Measurements from ENCODE around the gene POU3F1.

The POU3F1 gene

DNA sequence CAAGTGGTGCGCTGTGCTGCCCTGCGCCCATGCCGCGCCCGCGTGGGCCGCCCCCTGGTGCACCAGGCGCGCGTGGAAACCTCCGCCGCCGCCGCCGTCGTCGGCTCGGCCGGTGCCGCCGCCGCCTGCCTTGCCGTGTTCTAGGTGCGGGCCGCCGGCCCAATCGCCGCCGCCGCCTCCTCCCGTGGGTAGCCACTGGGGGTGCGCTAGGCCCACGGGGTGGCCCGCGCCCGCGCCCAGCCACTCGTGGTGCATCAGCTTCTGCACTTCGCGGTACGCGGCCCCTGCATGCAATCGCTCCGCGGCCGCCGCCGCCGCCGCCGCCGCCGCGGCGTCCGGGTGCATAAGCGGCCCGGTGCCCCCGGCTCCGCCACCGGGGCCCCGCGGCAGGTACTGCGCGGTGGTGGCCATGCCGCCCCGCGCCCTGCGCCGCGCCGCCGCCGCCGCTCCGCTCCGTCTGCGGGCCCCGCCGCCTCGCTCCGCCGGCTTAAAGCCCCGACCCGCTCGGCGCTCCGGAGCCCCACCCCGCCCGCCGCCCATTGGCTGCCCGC, at the start of gene POU3F1:
Gene POU3F1 (minus strand): TSS at position 461 of the 551 bp plus-strand sequence. CDS start 50 bp downstream, at position 411.
- no peak for DNase-seq (ENCODE audit: low read depth)

DNA sequence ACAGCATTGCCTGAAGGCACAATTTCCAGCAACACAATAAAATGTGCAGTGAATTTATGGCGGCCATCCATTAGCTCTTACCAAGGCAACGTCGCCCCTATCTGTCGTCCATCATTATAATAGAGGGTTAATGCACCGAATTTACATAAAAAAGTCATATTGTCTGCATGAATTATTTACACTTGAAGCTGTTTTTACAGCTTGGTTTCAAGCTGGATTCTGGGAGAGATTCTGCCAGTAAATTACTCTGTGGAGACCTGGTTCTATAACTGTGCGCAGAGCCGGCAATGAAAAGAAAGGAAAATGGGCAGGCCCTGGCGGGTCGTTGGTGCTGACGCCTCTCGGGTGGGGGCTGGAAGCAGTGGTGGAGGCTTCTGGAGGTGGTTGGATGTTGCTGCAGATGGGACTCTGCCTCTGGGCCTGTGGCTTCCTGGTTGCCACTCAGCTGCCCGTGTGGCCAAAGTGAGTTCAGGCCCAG, 48.9 kb upstream of the POU3F1 start:
- no peak for DNase-seq (ENCODE audit: low read depth)

DNA sequence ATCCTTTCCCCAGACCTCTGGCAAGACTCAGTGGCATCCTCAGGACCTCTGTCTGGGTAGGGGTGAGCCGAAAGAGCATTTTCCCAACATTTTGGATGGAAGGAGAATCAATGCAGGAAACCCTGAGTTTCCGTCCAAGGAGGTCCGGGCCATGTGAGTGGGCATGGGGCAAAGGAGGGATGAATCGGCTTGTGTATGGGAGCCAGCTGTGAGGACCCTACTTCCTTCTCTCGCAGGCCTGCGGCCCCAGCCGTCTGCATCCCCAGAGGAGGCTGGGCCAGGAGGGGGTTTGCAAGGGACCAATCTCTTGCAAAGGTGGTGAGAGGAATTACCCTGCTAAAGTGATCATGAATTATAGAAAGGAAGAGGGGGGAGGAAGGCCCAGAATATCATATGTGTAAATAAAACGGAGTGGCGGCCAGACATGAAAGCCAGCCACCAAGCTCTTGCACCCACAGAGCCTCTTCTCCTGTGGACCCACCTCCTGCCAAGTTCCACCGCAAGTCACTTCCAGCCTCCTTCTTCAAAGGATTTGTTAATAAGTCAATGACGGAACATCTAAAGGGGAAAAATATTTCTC, 48.2 kb upstream of the POU3F1 start:
- no peak for DNase-seq (ENCODE audit: low read depth)

DNA sequence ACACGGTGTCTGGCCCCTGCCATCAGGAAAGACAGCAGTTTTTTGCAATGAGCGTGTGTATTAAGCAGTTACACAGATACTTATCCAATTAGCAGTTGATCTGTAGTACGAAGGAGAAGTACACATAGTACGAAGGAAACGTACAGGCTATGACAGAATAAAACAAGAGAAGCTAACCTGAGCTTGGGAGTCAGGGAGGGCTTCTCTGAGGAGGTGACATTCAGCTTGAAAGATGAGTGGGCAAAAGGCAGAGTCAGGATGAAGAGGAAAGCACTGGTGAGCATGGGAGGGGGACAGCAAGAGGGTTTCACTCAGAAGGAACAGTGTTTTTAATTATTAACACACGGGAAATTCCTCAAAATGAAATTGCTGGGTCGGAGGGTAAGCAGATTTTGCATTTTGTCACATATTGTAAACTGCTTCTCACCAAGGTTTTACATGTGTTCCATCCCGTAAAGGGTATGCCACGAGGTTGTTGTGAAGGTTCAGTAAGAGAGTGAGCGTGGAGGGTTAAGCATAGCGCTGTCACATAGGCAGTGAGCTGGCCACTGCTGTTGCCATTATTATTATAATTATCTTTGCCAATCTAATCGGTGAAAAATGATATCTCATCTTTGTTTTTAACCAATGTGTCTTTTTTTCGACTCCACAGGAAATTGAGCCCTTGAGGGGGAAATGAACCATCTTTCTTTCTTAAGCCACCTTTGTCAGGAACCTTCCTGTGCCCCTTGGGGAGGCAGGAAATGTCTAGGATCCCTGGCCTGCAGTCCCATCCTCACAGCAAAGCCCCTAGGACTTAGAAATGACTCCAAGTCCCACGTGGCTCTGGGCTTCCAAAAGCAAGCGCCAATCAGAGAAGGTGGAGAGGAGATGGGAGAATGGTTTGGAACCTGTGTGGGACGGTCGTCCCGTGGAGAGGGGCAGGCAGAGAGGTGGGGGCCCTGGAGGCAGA, 47.3 kb upstream of the POU3F1 start:
- DNase-seq (ENCODE audit: low read depth) = no peak

DNA sequence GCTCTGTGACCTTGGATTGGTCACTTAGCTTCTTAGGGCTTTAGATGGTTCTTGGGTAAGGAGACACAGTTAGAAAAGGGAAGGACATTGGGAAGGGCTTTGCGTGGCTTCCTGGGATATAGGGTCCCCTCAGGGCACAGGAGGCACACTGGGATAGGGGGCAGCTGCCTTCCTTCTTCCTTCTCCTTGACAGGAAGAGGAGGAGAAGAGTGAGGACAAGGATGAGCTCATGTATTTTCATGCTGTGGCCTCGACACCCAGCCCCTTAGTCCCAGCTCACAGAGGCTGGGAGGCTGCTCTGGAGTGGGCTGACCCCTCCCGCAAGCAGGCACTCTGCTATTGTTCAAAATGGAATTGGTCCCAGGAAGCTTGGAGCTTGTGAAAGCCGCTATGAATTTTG, 45.7 kb upstream of the POU3F1 start:
- no peak for DNase-seq (ENCODE audit: low read depth)

DNA sequence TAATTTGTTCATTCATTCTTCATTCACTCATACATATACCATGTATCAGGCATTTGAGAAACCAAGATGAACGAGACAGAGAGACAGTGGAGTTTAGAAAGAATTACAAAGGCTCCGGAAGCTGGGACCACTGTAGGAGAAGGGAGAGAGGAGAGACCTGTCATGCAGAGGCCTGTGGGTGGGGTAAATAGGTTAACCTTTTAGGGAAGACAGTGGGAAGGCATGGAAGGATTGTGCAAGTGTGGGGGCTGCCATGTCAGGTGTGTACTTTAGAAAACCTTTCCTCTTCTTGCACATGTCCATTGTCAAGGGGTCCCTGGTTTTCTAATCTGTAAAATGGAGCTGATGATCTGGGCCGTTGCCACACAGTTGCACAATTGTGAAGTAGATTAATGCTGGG, 44.2 kb upstream of the POU3F1 start:
- no peak for DNase-seq (ENCODE audit: low read depth)

DNA sequence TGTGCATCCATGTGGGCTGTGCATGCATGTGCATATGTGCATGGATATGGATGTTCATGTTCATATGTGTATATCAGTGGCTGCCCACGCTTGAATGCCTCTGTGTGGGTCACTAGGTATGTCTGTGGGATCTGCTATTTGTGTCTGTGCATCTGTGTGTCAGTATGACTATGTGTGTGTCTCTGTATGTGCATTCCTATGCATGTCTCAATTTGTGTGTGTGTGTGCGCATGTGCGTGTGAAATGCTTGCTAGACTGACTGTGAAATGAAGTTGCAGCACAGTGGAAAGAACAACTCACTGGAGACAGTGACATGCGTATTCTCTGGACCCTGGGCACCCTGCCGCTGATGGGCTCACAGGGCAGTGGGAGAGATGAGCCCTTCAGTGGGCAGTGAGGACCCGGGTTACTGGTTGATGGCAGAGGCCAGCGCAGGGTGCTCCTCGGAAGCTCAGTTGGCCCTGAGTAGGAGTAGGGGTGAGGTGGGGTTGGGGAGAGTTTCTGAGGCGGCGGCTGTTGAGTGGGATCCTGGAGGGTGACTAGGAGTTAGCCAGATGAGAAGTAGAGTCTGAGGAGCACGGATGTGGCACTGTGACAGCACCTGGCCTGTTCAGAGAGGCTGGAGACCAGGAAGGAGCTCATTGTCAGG, 43.2 kb upstream of the POU3F1 start:
- no peak for DNase-seq (ENCODE audit: low read depth)

DNA sequence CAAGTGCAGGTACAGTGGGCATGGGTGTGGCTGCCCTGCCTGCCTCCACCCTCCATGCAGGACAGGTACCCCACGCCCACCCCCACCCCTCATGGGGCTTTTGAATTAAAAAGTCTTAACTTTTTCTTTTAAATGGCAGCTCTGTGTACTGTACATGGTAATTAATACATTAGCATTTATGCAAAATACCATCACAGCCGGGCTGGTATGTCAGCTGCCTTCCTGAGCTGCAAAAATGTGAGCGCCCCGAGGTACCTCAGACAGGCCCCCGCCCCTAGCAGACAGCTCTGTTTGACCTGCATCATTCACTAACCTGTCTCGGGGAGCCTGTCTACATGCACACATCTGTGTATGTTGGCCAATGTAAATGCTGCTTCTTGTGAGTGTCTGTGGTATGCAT, 42.2 kb upstream of the POU3F1 start:
- DNase-seq (ENCODE audit: low read depth) = no peak

DNA sequence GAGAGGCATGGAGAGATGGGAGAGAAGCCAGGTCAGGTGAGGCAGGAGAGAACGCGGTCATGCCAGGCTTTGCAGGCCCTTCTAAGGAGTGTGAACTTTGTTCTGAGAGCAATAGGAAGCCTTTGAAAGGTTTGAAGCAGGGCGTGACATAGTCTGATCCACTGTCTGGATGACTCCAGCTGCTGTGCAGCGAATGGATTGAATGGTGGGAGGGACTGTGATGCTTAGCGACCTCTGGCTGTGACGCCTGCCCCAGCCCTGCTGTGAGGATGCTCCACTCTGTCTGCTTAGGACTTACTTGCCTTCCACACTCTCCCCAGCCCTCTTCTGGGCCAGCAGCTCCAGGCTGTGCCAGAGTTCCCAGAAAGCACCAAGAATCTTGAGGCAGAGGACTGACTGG, 41.8 kb upstream of the POU3F1 start:
- no peak for DNase-seq (ENCODE audit: low read depth)

DNA sequence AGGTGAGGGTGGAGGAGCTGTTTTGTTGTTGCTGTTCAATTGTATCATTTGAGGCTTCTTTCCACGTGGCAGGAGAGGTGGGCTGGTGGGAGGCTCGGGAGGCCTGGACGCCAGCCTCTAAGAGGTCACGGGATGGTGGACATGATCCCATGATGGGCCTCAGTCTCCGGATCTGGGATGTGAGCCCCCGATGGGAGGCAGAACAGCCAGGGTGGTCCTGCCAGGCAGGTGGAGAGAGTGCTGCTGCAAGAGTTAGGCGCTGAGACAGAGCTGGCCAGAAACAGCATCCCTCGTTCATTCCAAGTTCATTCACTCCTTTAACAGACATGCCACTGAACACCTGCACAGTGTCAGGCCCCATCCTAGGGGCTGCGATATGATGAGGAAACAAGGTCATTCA, 41.1 kb upstream of the POU3F1 start:
- no peak for DNase-seq (ENCODE audit: low read depth)

DNA sequence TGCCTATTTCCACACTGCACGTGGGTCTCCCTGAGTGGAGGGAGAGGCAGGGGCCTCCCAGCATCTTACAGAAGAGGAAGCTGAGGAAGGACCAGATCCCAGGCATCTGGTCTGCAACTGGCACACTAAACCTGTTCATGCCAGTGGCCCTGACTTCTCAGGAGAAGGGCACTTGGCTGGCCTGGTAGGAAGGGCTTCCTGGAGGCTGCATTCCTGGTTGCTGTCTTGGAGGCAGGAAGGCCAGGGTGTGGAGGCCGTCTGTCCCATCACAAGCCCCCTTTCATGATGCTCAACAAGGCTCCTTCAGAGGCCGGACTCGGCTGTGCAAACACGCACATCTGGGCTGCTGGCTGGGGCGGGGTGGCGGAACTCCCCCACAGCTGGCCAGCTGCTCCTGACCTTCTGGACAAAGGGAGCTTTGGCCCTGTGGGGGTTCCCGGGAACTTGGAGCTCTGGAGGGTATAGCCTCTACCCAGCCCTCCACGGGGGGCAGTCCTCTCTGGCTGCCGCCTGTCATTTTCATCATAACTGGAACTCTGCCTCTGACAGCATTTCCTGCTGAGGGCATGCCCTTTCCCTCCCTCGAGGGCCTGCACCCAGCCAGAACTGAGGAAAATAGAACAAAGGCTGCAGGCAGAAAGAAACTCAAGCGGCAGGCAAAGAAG, 39.2 kb upstream of the POU3F1 start:
- no peak for DNase-seq (ENCODE audit: low read depth)

DNA sequence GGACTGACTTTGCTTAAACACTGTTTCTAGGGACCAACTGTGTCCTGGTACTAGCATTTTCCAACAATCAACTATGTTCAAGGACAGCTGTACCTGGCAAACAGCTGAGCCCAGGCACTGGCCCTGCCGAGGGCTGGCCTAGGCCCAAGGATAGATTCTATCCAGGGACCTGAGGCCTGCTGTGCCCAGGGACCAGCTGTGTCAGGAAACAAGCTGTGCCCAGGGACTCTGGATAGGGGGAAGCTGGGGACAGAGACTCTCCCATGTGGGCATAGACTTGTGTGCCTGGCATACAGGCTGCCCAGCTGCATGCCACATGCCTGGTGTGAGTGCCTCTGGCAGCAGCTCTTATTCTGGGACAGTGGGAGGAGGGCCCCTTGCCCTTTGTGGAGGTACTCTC, 38.1 kb upstream of the POU3F1 start:
- DNase-seq (ENCODE audit: low read depth) = no peak

DNA sequence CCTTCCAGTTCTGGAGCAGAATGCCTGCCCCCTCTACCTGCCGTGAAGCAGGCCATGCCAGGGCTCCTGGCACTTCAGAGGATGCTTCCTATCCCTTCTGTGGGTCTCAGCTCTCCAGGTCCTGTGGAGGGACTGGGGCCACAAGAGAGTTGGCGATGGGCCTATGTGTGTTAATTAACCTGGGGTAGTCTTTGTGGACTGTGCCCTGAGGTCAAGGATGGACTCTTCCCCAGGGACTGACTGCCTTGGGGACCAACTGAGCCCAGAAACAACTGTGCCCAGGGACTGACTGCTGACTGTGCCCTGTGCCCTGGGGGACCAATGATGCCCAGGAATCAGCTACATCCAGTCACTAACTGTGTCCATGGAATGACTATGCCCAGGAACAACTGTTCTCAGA, 37.5 kb upstream of the POU3F1 start:
- DNase-seq (ENCODE audit: low read depth) = no peak

DNA sequence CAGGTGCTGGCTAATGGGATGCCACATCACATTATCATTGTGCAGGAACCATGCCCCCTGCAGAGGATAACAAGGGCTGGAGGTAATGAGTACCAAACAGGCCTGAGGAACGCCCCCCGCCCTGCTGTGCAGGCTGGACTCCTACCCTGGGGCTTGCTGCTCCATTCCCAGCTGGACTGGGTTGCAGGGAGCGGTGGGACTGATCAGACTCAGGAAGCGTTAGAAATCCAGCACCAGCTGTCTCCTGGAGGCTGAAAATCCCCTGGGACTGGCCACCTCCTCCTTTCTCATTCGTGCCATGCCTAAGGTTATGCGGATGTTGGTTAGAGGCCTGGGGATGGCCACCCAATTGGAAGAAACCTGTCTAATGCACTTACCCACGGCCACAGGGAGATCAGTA, 36.9 kb upstream of the POU3F1 start:
- no peak for DNase-seq (ENCODE audit: low read depth)

DNA sequence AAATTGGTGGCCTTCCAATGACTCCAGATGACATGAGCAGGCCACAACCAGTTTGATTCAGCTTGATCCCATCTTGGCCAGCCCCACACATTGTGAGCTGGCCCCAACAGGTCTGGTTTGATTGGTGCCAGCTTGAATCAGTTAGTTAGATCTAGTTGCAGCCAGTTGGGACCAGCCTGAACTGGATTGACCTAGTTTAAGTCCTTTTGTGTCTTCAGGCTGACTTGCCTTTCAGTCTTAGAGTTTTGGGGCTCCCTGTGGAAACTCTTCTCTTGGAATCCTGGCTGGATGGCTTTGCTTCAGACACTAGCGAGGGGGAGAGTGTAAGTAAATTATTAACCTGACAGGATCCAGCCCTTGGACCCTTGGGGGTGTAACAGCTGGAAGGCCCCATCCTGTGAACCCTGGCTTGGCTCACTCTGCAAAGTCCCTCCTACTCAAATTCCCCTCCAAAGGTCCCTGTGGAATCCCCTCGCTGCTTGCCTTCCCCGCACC, 36.2 kb upstream of the POU3F1 start:
- DNase-seq (ENCODE audit: low read depth) = no peak

DNA sequence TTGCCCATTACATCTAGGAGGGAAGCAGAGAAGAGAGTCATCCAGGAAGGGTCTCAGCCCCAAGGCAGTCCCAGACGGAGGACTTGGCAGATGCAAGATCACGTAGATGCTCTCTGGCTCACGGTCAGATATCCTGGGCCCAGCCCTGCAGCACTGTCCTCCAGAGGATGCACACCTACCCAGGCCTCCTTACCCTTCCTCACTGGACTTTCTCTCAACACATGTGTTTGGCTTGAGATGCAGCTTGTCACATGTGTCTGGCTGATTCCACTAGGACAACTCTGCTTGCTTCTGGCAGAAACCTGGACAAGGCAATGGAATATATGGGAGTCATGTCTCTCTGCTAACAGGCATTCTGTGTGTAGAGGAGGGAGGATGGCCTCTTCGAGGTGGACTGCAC, 32.4 kb upstream of the POU3F1 start:
- no peak for DNase-seq (ENCODE audit: low read depth)

DNA sequence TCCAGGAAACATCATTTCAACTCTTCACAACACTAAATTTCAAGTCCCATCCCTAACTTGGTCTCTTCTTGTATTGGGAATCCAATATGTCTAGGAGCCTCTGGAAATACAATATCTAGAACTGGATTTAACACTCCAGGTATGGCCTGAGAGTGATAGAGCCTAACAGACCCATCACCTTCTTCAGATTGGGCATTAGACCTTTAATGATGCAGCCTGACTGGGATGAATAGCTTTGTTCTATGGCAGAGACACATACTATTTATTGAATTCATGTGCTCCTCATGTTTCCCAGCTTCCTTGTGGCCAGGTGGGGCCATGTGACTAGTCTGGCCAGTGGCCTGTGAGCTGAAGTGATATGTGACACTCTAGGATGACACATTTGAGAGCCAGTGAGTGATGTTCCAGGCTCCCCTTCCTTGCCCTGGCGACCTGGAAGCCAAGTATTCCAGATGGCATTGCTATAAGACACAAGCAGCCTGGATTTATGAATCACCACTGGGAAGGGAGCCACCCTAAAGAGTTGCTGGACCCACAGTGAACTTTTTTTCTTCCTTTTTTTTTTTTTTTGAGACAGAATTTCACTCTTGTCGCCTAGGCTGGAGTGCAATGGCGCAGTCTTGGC, 31.0 kb upstream of the POU3F1 start:
- no peak for DNase-seq (ENCODE audit: low read depth)

DNA sequence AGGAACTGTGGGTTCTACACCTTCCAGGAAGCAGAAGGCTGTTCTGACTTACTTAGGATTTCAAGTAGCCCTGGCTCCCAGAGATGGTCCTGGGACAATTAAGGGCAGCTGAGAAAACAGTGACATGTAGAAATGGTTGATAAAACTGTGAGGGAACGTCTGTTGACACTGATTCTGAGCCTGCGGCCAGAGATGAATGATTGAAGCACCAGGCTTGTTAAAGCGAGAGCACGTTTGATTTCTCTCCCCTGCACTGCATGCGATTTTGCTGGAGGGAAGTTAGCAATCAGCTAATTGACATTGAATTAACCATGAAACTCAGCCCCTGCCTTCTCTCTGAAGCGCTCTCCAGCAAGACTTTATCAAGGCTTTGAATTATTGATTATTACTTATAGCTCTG, 29.9 kb upstream of the POU3F1 start:
- DNase-seq (ENCODE audit: low read depth) = no peak

DNA sequence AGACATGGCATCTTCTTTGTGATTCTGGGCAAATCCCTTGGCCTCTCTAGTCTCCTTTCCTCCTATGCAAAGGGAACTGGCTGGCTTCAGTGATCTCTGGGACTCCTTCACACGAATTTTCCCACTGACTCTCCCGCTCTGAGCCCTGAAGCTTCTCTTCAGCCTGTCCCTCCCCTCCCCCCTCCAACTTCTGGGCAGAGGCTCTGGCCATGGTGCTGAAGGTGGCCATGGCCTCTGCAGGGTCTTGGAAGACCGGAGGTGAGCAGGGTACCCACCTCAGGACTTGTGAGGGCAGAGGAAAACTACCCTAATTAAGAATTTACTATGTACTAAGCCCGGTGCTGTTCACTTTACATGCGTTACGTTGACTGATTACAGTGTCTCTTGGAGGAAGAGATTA, 29.4 kb upstream of the POU3F1 start:
- DNase-seq (ENCODE audit: low read depth) = no peak

DNA sequence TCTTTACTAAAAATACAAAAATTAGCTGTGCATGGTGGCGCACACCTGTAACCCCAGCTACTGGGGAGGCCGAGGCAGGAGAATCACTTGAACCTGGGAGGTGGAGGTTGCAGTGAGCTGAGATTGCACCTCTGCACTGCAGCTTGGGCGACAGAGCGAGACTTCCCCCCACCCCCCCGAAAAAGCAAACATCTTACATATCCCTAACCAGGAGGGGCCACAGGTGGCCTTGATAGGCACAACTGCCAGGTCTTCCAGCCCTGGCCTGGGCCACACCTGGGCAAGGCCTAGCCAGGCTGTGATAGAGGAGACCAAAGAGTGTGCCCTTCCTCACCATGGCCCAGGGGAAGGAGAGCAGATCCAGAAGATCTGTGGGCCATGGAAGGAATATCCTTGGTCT, 28.6 kb upstream of the POU3F1 start:
- no peak for DNase-seq (ENCODE audit: low read depth)

DNA sequence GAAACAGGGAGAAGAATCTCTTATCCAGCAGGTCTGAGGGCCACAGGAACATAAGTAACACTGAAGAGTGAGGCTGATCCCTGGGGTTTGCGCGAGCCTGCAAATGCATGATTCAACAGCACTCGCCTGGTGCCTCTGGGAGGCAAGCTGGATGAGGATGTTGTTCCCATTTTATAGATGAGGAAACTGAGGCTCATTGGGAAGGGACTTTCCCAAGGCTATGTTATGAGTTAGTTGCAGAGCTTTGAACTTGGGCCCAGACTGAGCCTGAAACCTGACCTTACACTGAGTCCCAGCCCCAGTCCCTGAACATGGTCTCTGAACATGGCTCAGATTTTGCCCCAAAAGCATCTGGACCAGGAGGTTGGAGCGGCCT, 27.7 kb upstream of the POU3F1 start:
- no peak for DNase-seq (ENCODE audit: low read depth)
